Glomerular visceral epithelial cell (primary cell): ENCODE results near the gene CCDC7.
A peak's percentile ranks its signal among the peaks of the same experiment; 100 is the strongest.
"Not testable (repeated sequence)": the region's sequence is repeated elsewhere in the genome, so short reads cannot be mapped to it uniquely, and the experiment has no call there.

Source experiments
- DNase-seq: peaks from one replicate; pipeline ENCODE4 v3.0.0-alpha.2; 2016; ENCODE audit errors: extremely low spot score

The CCDC7 gene

GRCh38 chr10:32887481-32887880 lies 441.5 kb downstream of the CCDC7 start:
- no peak for DNase-seq

- DNase-seq: no peak
Measured at GRCh38 chr10:32888161-32888927, 442.4 kb downstream of the CCDC7 start.

- no peak for DNase-seq
Measured at GRCh38 chr10:32889631-32890212, 443.8 kb downstream of the CCDC7 start.

- no peak for DNase-seq
Measured at GRCh38 chr10:32890444-32890843, 444.5 kb downstream of the CCDC7 start.

GRCh38 chr10:32891261-32891660 lies 445.3 kb downstream of the CCDC7 start:
- DNase-seq: peak; percentile 36

GRCh38 chr10:32893434-32893833 lies 447.5 kb downstream of the CCDC7 start:
- no peak for DNase-seq

GRCh38 chr10:32893916-32894664 lies 448.1 kb downstream of the CCDC7 start:
- no peak for DNase-seq

GRCh38 chr10:32895200-32895968 lies 449.4 kb downstream of the CCDC7 start:
- DNase-seq: not testable (repeated sequence)

- no peak for DNase-seq
Measured at GRCh38 chr10:32901815-32902214, 455.9 kb downstream of the CCDC7 start.

- no peak for DNase-seq
Measured at GRCh38 chr10:32905466-32905865, 459.5 kb downstream of the CCDC7 start.

GRCh38 chr10:32906595-32906994 lies 460.7 kb downstream of the CCDC7 start:
- no peak for DNase-seq

- no peak for DNase-seq
Measured at GRCh38 chr10:32909456-32909855, 463.5 kb downstream of the CCDC7 start.

- DNase-seq: not testable (repeated sequence)
Measured at GRCh38 chr10:32909970-32910369, 464.0 kb downstream of the CCDC7 start.

GRCh38 chr10:32911285-32912016 lies 465.5 kb downstream of the CCDC7 start:
- DNase-seq: no peak

GRCh38 chr10:32917817-32918216 lies 471.9 kb downstream of the CCDC7 start:
- DNase-seq: not testable (repeated sequence)

- no peak for DNase-seq
Measured at GRCh38 chr10:32922170-32922569, 476.2 kb downstream of the CCDC7 start.

- DNase-seq: no peak
Measured at GRCh38 chr10:32923134-32923533, 477.2 kb downstream of the CCDC7 start.

GRCh38 chr10:32923849-32924248 lies 477.9 kb downstream of the CCDC7 start:
- no peak for DNase-seq
